ENCODE measurements around the gene TMEM18.

Gene TMEM18

GRCh38 chr2:624096-624495, 53.1 kb downstream of the TMEM18 start:
- DNase-seq (ENCODE audit: low read depth, low spot score), result no peak
- ChIA-PET CTCF (no interaction called here), POLR2A (no interaction called here)
- TF ChIP-seq CTCF (IDR thresholded peaks at IDR 0.05; ENCODE audit: insufficient read depth, low read length, missing control alignments), result no peak
- H3K4me3 ChIP-seq (ENCODE audit: low read depth, low read length), result no peak overlapping the region

GRCh38 chr2:623130-623922, 53.9 kb downstream of the TMEM18 start:
- DNase-seq (ENCODE audit: low read depth, low spot score), result no peak
- POLR2A ChIA-PET, result no interaction called here
- CTCF ChIA-PET, result no interaction called here
- H3K4me3 ChIP-seq (ENCODE audit: low read depth, low read length), result no peak overlapping the region
- no peak for TF ChIP-seq CTCF (IDR thresholded peaks at IDR 0.05; ENCODE audit: insufficient read depth, low read length, missing control alignments)

DNA sequence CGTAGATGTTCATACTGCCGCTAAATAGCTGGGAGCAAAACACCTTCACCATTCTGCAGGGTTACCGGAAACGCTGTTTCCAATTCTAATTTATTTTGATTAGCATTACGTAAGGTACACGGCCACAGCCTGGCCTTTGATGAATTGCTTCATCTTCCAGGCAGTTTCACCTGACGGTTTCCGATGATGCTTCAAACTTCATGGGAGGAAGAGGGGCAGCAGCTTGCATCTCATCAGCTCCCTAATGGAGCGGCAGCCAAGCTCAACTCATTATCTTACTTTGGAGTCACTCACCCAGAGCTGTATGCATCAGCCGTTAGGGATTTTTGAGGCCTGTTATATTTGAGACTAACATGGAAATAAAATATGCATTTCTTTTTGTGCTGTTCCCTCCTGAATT, 54.8 kb downstream of the TMEM18 start:
- CTCF ChIA-PET, result no interaction called here
- H3K4me3 ChIP-seq (ENCODE audit: low read depth, low read length), result no peak overlapping the region
- POLR2A ChIA-PET, result no interaction called here
- no peak for TF ChIP-seq CTCF (IDR thresholded peaks at IDR 0.05; ENCODE audit: insufficient read depth, low read length, missing control alignments)
- no peak for DNase-seq (ENCODE audit: low read depth, low spot score)

GRCh38 chr2:621303-622099, 55.7 kb downstream of the TMEM18 start:
- TF ChIP-seq CTCF (IDR thresholded peaks at IDR 0.05; ENCODE audit: insufficient read depth, low read length, missing control alignments), result no peak
- ChIA-PET POLR2A (no interaction called here), CTCF (no interaction called here)
- no peak overlapping the region for H3K4me3 ChIP-seq (ENCODE audit: low read depth, low read length)
- DNase-seq (ENCODE audit: low read depth, low spot score), result no peak

DNA sequence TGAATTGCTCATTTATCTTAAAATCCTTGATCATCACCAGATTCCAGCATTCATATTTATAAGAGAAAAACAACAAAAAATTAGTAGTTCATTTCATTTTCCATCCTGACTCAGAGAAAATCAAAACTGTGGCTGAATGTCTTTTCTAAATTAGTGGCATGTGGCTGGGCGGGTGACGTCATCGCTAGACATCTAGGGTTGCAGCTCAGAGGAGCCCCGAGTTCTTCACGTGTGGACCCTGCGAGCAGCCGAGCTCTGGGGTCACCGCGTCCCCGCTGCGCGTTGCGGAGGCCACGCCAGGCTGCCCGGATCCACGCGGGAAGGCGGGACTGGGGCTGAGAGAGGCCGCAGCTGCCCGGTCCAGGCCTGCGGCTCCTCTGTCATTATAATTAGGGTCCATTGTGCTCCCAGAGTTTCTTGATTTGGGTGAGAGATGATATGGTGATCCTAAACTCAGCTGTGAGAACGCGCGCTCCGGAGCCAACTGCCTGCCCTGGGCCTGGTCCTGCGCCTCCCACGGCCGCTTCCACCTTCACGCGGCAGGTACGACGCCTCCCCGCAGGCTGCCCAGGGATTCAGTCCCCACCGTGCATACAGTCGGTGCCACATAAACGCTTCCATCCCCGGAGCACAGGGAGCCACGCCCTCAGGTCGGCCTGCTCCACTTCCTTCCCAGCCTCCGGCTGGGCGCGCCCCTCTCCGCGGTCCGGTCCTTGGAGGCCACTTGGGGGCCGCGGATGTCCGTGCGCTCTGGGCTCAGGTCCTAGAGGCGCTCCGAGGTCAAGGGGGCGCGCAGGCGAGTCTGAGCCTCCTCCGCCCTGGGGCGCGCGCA, 56.5 kb downstream of the TMEM18 start:
- H3K4me3 ChIP-seq (ENCODE audit: low read depth, low read length), result no peak overlapping the region
- POLR2A ChIA-PET, result no interaction called here
- no peak for DNase-seq (ENCODE audit: low read depth, low spot score)
- TF ChIP-seq CTCF (IDR thresholded peaks at IDR 0.05; ENCODE audit: insufficient read depth, low read length, missing control alignments), result no peak
- CTCF ChIA-PET, result no interaction called here

GRCh38 chr2:620004-620403, 57.2 kb downstream of the TMEM18 start:
- no peak for TF ChIP-seq CTCF (IDR thresholded peaks at IDR 0.05; ENCODE audit: insufficient read depth, low read length, missing control alignments)
- CTCF ChIA-PET, result no interaction called here
- POLR2A ChIA-PET, result no interaction called here
- no peak for DNase-seq (ENCODE audit: low read depth, low spot score)
- H3K4me3 ChIP-seq (ENCODE audit: low read depth, low read length), result no peak overlapping the region

Data from AG04449 (cell line).